NK-92 (cell line): ENCODE measurements around the gene SH3BP5.

ENCODE experiments used
- DNase-seq: peaks from one replicate; lab custom pipeline; 2025; ENCODE audit not compliant: unreplicated experiment; lab: John Stamatoyannopoulos, UW

SH3BP5 gene

DNA sequence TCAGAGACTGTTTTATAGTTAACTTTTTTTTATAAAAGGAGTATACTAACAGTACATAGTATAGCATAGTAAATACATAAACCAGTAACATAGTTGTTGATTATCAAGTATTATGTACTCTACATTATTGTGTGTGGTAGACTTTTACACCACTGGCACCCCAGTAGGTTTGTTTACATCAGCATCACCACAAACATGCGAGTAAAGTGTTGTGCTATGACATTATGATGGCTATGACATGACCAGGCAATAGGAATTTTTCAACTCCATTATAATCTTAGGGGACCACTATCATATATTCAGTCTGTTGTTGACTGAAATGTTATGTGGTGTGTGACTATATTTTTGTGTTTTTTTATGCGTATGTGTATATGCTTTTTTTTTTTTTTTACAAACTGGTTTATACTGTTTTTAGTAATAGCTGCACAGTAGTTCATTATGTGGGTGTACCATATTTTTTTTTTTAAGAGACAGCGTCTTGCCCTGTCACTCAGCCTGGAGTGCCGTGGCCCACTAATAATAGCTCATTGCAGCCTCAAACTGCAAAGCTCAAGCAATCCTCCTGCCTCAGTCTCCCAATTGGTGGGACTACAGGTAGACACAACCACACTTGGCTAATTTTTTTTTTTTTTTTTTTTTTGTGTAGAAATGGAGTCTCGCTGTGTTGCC, 124.4 kb downstream of the SH3BP5 start:
- DNase-seq: no peak

- DNase-seq: no peak
Measured at GRCh38 chr3:15206662-15207576, 125.5 kb downstream of the SH3BP5 start.

GRCh38 chr3:15205934-15206661, 126.3 kb downstream of the SH3BP5 start, which contains the start of gene CAPN7:
Gene CAPN7 (plus strand): TSS chr3:15206246. CDS start chr3:15206496, 250 bp downstream.
- no peak for DNase-seq

- DNase-seq: no peak
Measured at GRCh38 chr3:15205482-15205933, 126.9 kb downstream of the SH3BP5 start.
